COLO668 (cell line): ENCODE data around the gene PRAMEF12.
"Not testable (repeated sequence)": the region's sequence is repeated elsewhere in the genome, so short reads cannot be mapped to it uniquely, and the experiment has no call there.

Experiments
- DNase-seq: peaks from one replicate; lab custom pipeline; 2025; ENCODE audit not compliant: unreplicated experiment; lab: John Stamatoyannopoulos, UW

The PRAMEF12 gene

GRCh38 chr1:12773438-12773837, at the start of gene PRAMEF12:
PRAMEF12 (plus strand) TSS chr1:12773738; CDS start chr1:12774868, 1,130 bp downstream.
- DNase-seq: no peak

DNA sequence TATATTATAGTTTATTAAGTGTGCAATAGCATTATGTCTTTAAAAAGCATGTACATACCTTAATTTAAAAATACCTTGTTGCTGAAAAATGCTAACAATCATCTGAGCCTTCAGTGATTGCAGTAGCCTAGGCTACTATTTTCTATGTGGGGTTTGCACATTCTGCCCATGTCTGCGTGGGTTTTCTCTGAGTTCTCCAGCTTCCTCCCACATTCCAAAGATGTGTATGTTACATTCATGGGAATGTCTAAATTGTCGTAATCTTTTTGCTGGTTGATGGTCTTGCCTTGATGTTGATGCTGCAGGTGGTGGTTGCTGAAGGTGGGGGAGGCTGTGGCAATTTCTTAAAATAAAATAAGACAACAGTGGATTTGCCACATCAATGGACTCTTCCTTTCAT, 45.1 kb upstream of the PRAMEF12 start:
- DNase-seq: no peak

DNA sequence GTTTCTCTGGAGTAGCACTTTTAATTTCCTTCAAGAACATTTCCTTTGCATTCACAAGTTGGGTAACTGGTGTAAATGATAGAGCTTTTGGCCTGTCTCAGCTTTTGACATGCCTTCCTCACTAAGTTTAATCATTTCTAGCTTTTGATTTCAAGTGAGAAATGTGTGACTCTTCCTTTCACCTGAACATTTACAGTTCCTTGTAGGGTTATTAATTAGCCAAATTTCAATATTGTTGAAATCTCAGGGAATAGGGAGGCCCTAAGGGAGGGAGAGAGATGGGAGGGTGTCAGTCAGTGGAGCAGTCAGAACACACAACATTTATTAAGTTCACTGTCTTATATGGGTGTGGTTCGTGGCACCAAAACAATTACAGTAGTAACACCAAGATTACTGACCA, 43.4 kb upstream of the PRAMEF12 start:
- DNase-seq: no peak

- DNase-seq: not testable (repeated sequence)
Observed at GRCh38 chr1:12731084-12731483, 42.5 kb upstream of the PRAMEF12 start.

DNA sequence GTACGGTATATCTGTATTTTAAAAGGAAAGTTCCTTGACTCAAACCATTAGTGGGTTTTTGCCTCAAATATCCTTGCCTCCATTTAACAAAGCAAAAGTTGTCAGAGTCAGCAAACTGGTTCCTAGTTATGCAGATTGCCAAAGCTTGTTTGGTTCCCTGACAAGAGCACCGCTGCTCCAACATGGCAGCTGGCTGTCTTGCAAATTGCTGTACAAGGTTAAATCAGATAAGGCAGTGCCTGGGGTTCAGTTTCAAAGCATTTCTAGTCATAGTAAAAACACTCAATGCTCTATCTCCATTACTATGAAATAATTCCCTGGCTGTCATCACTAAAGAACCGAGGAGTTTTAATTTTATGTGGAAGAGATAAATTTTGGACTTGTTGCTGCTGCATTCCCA, 38.9 kb upstream of the PRAMEF12 start:
- no peak for DNase-seq

GRCh38 chr1:12738934-12739333, 34.6 kb upstream of the PRAMEF12 start:
- no peak for DNase-seq

DNA sequence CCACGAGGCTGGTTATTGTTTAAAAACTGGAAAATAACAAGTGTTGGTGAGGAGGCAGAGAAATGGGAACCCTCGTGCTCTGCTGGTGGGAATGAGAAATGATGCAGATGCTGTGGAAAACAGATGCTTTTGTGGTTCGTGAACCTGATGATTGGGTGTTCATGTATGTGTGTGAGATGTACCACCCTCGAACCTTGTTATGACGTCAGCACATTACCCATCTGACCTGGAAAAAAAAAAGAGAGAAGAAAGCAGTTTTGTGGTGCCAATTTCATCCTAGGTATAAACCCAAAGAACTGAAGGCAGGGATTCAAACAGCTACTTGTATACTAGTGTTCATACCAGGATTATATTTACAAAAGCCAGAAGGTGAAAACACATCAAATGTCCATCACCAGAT, 33.9 kb upstream of the PRAMEF12 start:
- no peak for DNase-seq

DNA sequence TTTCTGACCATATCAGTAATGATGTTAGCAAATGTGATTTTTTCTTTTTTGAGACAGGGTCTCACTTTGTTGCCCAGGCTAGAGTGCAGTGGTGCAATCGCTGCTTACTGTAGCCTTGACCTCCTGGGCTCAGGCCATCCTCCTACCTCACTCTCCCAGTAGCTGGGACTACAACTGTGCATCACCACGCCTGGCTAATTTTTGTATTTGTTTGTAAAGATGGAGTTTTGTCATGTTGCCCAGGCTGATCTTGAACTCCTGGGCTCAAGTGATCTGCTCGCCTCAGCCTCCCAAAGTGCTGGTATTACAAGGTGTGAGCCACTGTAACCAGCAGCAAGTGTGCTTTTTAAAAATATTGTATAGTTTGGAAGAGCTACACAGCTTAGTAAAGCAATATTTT, 31.6 kb upstream of the PRAMEF12 start:
- no peak for DNase-seq

DNA sequence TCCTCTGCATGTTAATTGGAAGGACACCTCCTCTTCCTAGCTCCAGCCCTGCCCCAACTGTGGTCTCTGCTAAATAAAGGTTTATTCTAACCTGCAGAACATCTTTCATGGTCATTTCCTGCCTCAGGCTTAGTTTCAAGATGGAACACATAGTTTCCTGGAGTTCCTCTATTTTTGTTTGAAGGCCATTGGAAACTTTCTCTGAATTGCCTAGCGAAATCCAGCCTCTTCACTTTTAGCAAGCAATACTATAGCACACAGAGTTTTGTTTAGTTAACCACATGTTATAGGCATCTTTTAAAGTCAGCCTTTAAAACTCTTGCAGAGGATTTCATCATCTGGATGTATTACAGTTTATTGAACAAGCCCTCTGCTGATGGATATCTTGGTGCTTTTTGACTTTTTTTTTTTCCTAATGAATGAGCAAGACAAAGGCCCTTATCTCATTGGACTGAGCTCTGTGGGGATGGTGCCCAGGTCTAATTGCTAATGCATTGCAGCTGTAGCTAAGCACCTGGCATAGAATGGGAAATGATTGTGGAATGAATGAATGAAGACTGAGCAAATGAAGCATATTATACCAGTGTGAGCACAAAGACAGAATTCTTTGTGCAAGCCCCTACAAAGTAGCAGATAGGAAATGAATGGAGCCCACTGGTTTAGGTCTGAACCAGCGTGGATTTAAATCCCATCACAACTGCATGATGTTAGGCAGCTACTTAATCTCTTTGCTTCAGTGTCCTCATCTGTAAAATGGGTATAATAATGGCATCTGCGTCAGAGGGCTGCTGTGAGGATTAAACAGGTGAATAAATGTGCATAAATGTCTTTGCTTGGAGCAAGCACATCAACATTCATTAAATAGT, 28.2 kb upstream of the PRAMEF12 start:
- DNase-seq: no peak

- DNase-seq: no peak
Observed at GRCh38 chr1:12745992-12746323, 27.6 kb upstream of the PRAMEF12 start, which contains the start of gene CFAP107. CFAP107 (plus strand) TSS chr1:12746200; CDS start chr1:12746431, 231 bp downstream.

- DNase-seq: no peak
Observed at GRCh38 chr1:12748778-12749355, 24.7 kb upstream of the PRAMEF12 start.

DNA sequence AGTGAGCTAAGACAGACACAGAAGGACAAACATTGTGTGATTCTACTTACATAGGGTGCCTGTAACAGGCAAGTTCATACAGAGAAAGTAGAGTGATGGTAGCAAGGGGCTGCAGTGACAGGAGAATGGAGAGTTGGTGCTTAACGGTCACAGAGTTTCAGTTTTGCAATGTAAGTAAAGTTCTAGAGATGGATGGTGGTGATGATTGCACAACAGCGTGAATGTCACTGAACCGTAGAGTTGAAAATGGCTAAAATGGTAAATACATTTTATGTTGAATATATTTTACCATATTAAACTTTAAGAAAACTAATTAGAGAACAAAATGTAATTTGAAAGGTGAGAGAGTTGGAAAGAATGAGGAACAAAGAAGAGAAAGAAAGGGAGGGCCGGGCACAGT, 18.8 kb upstream of the PRAMEF12 start:
- no peak for DNase-seq

DNA sequence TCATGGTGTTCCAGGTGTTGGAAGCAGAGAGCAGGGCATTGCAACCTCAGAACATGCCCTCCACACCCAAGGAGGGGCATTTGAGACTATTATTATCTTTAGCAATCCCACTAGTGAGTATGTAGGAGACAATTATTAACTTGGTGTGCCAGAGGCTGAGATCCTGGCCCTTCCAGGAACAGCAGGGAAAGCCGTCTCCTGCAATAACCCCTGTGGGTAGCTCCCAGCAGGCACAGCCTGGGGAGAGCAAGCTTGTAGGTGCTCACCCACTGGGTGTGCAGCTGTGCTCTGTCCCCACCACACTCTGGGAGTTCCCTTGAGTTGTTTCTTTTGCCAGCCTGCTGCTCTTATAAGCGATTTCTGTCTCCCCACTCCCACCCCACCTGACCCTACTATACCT, 17.3 kb upstream of the PRAMEF12 start:
- DNase-seq: no peak

GRCh38 chr1:12756768-12757413, 16.6 kb upstream of the PRAMEF12 start:
- no peak for DNase-seq

GRCh38 chr1:12757836-12758235, 15.7 kb upstream of the PRAMEF12 start:
- no peak for DNase-seq

DNA sequence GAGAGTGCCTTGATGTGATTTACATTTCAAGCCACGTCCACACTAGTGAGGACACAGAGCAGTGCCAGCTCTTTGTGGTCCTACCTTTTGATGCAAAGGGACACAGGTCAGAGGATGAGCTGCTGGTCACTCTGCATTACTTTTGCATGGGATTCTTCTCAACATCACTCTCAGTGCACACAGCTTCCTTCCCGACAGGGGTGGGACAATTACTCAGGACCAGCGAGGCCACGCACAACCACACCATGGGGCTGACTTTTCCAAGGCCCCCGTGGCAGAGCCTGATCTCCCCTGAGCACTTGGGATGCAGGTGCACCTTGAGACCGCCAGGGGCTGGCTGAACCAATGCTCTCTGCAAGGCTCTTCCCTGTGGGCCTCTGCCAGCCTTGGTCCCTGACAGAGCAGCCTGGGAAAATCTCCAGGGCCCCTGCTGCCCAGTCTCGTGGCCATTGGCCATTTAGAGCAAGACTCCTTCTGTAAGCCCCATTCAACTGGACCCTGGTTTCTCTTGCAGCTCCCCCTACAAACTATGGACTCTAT, 13.2 kb upstream of the PRAMEF12 start:
- no peak for DNase-seq

DNA sequence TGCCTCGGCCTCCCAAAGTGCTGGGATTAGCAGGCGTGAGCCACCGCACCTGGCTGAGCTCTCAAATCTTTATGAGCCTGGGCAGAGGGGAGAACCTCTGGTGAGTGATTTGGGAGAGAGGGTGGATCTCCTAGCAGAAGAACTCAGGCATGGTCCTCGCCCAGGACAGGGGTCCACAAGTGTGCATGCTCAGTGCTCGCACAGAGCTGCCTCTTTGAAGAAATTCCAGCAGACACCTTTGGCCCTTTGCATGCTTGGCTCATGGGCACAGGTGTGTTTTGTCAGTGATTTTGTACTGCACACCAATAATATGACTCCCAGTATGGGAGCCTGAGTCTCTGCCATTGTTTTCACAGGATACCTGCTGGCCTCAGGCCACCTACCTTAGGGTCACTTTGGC, 11.8 kb upstream of the PRAMEF12 start:
- DNase-seq: no peak

DNA sequence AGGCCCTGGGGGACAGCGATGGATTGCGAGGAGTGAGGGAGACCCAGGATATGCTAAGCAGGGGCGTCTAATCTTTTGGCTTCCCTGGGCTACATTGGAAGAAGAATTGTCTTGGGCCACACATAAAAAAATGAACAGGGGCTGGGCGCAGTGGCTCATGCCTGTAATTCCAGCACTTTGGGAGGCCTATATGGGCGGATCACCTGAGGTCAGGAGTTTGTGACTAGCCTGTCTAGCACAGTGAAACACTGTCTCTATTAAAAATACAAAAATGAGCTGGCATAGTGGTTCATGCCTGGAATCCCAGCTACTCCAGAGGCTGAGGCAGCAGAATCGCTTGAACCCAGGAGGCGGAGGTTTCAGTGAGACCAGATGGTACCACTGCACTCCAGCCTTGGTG, 10.8 kb upstream of the PRAMEF12 start:
- DNase-seq: no peak

- DNase-seq: no peak
Observed at GRCh38 chr1:12763479-12763878, 10.1 kb upstream of the PRAMEF12 start.

DNA sequence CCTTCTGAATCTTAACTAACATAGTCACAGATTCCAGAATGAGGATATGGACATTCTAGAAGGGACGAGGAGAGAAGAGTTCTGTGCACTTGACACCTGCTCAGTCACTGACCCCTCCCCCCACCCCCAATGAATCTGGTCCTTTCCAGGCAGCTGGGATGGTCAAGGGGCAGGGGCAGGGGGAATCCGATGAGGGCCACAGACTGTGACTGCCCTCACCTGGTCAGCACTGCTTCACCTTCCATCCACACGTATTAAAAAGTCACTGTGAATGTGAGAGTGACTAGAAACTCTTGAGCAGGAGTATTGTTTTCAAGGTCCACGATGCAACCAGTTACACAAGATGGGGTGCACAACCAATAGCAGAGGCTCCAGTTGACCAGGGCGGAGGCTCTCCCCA, 9.5 kb upstream of the PRAMEF12 start:
- no peak for DNase-seq

DNA sequence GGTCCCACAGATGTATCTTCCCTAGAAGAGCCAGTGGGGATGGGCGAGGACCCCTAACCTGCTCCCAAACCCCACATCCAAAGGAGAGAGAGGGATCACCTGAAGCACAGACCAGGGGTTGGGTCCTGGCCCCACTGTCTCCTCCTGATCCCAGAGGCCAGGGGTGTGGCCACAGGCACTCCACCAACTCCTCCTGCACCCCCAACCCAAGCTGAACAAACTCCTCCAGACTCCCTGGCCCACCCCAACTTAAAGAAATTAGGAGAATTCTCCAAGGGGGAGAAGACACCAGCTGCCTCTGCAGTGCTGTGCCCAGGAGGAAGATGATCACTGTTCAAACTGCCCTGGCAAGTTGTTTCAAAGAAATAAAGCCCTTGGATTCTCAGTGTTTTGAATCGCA, 4.5 kb upstream of the PRAMEF12 start:
- no peak for DNase-seq

DNA sequence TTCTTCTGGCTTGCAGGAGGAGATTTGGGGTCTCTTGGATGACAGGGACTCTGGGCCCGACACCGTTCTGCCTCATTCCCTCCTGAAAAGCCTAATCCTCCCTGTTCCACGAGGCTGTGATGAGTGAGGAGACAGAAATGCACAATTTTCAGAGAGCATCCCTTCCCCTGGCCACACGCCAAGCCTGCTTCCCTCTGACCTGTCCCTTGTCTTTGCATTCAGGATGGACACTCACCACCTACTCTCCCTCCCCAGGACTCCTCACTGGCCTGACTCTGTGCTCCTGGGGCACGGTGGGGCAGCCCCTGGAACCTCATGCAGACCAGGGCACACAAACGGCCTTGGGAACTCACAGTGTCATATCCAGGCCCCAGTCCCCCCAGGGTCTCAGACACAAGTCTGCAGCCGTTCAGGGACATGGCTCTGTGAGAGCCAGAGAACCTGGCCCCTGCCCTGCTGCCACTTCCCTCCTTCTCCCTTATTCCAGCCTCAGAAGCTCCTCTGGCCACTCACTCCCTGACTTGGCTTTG, 3.5 kb upstream of the PRAMEF12 start:
- DNase-seq: no peak
